Measurements from ENCODE around the gene FBXO22.

GRCh38 chr15:75928680-75929608 lies 25.3 kb downstream of the FBXO22 start:
- TF ChIP-seq CTCF (conservative IDR thresholded peaks at IDR 0.05; ENCODE audit: low read length) (peak; percentile 83), EZH2phosphoT487 (IDR thresholded peaks at IDR 0.05; ENCODE audit: borderline replicate concordance, low read depth, low read length) (no peak)
